HG03064 (cell line): Measurements from ENCODE around the gene TMEM121B.
"Not testable (repeated sequence)": the region's sequence is repeated elsewhere in the genome, so short reads cannot be mapped to it uniquely, and the experiment has no call there.

ENCODE experiments used
- ATAC-seq: cut with Tn5 transposase; IDR thresholded peaks from one replicate; pipeline ENCODE4 v1.9.1; 2021; ENCODE audit warnings: low read depth; ENCODE audit not compliant: unreplicated experiment

TMEM121B gene

DNA sequence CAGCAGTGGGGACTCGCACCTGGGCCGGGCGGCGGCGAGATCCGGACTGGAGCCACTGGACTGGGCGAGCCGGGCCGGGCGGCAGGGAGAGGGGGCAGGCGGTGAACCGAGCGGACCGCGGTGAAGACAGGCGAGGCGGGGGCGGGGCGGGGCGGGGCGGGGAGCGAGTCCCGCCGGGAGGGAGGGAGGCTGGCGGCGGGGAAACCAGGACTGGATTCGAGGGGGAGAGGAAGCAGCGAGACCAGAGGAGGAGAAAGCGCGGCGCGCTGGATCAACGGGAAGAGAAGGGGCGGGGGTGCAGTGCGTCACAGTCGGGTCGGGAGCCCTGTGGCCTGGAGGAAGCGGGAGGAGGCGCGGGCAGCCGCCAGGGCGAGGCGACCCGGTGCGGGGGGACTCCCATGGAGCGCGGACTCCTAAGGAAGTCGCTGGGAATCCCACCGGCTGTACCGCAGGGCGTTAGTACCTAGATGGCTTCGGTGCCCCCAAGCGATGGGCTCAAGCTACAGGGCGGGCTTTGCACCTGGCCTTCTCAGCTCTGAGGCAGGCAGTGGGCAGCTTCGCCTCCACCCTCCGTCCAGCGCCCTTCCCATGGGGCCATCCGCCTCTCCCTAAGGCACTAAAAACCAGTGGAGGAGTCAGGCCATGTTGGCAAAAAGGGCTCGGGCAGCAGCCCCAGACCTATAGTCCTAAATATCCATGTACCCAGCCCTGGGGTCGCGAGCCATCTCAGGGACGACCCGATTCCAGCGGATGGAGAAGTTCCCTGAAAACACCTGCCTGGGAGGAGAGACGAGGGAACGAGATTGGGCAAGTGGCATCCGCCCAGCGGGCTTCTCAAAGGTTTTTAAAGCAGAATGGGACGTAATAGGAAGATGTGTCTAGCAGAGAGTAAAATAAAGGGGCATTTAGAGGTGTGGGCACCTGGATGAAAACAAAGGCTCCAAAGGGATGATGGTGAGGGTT lies at the start of gene TMEM121B:
Gene TMEM121B (minus strand): TSS at position 128 of the 963 bp plus-strand sequence. CDS start 233 bp downstream, outside the sequence.
- ATAC-seq = no peak

DNA sequence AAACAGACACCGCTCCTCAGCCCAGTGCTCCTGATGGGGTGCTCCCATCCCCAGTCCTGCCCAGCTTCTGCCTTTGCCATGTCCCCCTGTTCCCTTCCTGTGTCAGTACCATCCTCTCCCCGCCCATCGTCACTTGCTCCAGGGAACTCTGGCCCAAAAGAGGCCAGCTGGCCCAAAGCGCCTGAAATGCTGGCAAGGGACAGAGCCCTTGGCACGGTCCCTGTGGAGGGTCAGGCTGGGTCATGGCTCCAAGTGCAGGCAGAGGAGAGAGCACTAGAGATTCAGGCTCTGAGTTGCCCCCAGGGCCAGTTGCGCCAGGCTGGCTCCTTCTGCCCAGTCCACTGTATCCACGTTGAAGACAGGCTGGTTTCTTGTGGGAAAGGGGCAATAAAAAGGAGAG lies 46.3 kb upstream of the TMEM121B start:
- no peak for ATAC-seq

DNA sequence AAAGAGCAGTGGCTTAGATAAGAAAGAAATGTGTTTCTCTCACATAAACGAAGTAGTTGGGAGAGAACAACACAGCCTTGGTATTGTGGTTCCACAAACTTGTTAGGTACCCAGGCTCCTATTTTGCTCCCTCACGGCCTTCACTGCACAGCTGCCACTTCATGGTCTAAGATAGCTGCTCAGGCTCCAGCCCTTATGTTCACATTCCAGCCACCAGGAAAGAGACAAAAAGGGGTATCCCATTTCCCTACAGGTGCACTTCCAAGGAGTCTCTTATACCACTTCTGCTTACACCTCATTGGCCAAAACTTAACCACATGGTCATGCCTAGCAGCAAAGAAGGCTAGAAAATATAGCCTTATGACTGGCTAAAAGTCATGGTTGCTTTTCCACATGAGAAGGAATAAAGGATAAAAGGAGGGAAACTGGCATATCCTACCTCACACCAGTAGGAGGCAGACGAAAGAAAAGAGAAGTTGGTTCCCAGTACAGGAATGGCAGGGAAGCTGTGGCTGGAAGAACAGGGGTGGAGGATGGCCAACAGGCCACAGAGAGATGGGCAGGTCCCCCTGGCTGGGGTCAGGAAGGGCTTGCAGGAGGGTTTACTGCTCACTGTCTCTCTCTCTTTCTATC lies 43.3 kb upstream of the TMEM121B start:
- ATAC-seq = no peak

DNA sequence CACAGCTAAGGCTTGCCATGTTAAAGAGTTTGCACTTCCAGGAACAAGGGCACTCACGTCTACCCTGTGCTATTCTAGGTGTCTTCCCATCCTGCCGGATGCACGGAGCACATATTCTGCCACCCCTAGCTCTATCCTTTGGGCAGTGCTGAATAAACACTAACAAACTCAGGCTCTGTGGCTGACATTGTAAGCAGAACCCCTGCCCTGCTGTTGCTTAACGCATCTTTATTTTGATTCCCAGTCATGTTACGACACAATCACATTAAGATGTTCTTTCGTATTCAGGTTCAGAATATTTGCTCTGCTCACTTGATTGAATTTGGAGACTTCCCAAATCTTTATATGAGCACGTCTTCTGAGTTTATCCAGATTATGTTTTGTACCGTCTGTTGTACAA lies 41.6 kb upstream of the TMEM121B start:
- ATAC-seq = no peak

DNA sequence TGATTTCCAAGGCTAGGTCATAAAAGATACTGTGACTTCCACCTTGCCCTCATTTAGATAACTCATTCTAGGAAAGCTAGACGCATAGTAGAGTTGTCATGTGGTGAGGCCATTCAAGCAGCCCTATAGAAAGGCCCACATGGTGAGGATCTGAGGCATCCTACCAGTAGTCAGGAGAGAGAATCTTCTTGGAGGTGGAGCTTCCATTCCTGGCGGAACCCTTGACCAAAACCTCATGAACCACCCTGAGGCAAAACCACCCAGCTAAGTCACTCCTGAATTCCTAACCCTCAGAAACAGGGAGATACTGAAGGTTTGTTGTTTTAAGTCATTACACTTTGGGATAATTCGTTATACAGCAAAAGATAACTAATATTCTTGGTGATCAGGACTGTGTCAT lies 40.8 kb upstream of the TMEM121B start:
- no peak for ATAC-seq

DNA sequence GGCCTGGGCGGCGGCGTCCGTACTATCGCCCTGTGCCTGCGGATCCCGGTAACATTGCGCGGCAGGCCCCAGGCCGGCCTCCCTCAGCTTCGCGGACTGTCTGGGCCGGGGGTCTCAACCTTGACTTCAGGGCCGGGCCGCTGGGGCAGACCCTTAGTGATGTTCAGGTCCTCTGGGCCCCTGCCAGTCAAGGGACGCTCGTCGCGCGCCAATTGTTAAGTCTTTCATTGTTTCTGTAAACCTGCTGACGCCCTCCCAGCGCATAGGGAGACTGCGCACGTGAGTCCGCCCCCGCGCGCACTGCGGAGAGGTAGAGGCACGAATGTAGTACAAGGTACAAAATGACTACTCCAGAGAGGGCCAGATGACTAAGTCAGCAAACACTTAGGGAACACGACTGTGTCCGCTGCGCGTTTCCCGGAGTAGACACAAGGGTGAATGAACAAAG lies 38.4 kb upstream of the TMEM121B start:
- peak; percentile 23 for ATAC-seq

DNA sequence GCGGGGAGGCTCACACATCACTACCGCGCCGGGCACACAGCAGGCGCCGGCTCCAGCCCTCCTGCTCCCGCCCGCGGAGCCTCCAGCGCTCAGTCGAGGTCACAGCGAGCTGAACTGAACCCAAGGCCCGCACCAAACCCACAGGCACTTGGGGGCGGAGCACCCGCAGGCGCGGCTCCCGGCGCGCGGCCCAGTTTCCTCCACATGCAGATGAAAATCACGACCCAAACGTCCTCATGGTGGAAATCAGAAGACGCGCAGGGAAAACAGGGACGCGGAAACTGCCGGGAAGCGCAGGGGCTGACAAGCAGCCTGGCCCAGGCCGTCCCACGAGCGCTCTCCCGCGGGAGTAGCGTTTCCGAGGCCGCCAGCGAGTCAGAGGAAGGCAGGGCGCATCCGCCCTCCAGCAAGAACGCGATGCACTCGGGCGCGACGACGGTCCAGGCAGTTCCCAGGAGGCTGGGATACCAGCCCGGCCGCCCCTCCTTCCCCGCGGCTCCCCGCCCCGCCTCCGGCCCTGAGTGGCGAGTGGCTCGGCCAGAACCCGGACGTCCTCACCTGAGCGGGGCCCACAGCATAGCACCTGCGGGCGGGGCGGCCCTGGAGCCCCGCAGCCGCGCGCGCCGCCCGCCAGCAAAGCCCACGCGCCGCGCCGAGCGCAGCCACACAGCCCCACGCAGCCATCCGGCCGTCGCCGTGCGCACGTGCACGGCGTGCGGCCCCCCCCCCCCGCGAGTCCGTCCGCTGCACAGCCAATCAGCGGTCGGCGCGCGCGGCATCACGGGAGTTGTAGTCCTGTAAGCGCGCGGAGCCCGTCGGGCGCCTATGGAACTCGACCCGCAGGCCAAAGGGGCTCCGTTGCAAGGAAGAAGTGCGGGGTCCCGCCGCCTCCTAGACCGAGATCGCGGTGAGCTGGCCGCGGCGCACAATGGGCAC lies 37.7 kb upstream of the TMEM121B start, which contains the start of gene HDHD5:
Gene HDHD5 (minus strand): TSS at position 710 of the 936 bp plus-strand sequence. CDS start 26 bp downstream, at position 684.
- peak; percentile 73 for ATAC-seq

DNA sequence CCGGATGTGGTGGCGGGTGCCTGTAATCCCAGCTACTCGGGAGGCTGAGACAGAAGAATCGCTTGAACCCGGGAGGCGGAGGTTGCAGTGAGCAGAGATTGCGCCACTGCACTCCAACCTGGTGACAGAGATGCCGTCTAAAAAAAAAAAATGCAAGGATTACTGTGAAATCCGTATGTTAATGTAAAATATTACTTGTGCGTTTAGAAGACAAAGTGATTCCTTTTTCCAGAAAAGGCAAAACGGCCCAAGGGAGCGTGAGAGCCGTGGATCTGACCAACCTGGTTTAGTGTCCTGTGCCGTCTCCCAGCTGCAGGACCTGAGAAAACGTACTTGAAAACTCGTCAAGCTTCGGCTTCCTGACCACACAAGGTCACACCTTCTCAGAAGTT lies 37.0 kb upstream of the TMEM121B start:
- ATAC-seq = no peak

DNA sequence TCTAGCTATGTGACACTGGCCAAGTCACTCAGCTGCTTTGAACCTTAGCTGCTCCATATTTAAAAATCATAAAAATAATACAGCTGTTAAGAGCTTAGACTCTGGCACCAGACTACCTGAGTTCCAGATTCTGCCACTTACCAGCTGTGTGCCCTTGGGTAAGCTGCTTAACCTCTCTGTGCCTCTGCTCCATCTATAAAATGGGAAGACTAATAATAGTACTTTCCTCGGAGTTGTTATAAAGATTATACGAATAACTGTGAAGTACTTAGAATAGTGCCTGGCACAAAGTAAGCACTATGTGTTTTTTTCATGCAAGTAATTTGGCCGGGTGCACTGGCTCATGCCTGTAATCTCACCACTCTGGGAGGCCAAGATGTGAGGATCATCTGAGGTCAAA lies 36.6 kb upstream of the TMEM121B start:
- no peak for ATAC-seq

DNA sequence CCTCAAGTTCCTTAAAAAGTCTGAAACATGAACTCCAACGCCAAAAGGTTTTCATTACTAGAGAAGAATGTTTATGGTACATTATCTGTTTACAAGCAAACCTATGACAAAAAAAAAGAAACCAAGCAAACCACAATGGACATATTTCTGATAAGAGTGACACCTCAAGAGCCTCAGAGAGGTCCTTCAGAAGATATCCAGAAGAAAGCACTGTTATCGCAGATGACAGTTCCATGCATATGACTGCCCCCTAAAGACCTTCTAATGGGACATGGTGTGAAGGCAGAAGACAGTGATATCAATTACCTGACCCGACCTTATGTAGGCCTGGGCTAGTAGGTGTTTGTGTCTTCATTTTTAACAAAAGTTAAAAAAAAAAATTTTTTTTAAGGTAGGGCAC lies 34.8 kb upstream of the TMEM121B start:
- ATAC-seq = no peak

DNA sequence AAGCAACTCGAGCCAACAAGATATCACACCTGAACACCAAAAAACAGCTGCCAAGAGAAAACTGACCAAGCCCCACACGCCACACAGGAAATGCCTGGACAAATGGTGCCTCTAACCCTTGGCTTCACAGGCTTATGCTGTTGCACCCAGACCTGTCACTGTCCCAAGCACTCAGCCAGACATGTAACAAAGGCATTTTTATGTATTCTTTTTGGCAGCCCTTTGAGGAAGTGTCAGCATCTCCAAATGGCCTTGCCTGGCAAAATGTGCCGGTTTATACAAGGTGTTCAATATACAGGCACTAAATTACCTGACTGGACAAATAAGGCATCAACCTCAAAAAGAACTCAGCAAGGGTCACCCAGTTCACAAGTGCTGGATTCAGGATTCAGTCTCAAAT lies 31.8 kb upstream of the TMEM121B start:
- ATAC-seq = no peak

DNA sequence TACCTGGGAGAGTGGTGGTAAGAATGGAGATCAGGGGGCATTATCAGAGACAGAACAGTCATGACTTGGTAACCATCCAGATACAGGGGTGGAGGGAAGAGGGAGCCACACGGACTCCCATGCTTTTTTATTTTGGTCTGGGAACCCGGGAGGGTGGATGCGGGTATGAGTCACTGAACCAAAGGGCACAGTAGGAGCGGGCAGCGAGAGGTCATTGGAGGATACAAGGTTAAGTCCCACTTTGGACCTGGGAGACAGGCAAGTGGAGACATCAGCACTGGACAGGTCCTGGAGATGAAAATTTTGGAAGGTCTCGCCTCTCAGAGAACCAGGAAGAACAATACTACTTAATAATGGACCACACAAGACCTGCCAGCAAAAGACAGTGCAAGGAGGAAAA lies 31.2 kb upstream of the TMEM121B start:
- ATAC-seq = no peak

DNA sequence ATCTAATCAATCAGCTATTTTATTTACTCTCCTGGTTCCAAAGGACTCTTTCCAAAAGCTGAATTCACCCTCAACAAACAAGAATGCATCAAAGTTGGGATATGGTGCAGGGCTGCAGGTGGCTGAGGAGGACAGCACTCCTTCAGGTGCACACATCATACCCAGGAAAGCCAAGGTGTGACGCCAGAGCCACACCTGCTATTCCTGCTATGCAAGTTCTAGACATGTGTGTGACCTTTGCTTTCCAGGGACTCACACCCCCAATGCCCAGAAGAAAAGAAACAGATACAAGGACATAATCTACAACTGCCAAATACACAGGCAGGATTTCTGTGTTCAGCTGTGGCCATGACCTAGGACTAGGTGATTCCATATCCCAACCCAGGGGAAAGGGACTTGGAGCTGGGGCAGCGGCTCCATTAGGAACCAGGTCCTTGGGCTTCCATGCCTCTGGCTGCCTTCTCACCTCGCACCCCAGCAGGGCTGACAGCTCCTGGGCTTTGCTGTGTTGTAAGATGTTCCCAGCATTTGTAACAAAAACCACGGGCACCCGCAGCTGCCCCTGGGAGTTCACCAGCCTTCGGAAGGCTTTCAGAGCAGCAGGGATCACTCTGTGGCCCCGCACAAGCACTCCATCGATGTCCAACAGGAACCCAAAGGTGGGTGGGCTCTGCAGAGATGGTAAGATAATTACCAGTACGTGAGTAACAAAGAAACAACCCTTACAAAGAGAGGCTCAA lies 28.1 kb upstream of the TMEM121B start:
- no peak for ATAC-seq

DNA sequence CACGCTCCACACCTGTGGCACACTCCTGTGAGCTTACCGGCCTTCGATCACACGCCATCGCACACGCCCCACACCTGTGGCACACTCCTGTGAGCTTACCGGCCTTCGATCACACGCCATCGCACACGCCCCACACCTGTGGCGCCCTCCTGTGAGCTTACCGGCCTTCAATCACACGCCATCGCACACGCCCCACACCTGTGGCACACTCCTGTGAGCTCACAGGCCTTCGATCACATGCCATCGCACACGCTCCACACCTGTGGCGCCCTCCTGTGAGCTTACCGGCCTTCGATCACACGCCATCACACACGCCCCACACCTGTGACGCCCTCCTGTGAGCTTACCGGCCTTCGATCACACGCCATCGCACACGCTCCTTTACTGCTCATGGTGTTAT lies 26.3 kb upstream of the TMEM121B start:
- not testable (repeated sequence) for ATAC-seq

DNA sequence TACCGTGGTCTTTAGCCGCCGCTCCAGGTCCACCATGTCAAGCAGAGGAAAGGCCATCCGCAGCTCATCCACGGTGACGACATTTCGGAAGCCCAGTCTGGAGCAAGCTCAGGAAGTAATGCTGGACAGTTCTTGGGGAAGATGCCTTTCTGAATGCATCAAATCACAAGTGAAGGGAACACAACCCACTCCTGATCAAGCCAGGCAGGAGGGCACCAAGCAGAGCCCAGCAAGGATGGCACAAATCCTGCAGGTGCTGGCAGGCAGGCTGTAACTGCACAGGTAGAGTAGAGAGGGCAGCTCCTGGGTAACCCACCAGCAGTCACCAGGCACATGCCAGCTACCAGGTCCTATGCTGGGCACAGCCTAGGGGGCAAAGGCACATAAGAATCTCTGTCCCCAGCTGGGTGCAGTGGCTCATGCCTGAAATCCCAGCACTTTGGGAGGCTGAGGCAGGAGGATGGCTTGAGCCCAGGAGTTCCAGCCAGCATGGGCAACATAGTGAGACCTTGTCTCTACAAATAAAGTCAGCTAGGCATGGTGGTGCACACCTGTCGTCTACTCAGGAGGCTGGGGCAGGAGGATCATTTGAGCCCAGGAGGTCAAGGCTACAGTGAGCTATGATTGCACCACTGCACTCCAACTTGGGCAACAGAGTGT lies 24.0 kb upstream of the TMEM121B start:
- no peak for ATAC-seq

DNA sequence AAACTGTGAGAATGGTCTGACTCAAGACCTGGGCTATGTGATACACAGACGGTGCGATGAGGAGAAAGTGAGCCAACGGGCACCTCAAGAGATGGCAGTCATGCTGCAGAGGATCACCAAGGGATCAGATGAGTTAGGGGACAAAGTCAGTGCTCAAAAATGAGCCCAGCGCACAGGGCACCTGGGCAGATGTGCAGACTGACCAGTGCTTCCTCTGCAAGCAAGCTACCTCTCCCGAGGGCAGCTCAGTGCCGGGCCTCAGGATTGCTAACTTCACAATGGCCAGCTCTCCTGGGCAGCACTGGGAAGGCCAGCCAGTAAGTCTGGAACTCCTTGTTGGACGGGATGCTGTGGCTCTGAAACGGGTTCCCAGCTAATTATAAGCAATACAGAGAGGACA lies 22.7 kb upstream of the TMEM121B start:
- no peak for ATAC-seq

DNA sequence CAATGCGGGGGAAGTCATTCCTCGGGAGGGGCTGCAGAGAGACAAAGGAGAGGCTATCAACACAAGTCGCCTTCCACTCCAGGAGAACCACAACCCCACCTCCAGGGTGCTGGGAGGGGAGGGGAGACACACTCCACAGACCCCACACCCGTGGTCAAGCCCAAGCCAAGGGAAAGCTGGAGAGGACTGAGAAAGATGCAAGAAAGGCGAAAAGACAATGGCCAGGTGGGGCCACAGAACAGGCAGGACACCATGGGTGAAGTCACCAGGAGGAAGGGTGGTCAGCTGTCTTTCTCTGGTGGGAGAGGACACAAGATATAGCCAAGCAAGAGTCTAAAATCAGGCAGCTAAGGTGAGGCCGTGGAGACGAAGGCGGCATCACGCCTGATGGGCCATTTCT lies 21.9 kb upstream of the TMEM121B start:
- ATAC-seq = no peak

DNA sequence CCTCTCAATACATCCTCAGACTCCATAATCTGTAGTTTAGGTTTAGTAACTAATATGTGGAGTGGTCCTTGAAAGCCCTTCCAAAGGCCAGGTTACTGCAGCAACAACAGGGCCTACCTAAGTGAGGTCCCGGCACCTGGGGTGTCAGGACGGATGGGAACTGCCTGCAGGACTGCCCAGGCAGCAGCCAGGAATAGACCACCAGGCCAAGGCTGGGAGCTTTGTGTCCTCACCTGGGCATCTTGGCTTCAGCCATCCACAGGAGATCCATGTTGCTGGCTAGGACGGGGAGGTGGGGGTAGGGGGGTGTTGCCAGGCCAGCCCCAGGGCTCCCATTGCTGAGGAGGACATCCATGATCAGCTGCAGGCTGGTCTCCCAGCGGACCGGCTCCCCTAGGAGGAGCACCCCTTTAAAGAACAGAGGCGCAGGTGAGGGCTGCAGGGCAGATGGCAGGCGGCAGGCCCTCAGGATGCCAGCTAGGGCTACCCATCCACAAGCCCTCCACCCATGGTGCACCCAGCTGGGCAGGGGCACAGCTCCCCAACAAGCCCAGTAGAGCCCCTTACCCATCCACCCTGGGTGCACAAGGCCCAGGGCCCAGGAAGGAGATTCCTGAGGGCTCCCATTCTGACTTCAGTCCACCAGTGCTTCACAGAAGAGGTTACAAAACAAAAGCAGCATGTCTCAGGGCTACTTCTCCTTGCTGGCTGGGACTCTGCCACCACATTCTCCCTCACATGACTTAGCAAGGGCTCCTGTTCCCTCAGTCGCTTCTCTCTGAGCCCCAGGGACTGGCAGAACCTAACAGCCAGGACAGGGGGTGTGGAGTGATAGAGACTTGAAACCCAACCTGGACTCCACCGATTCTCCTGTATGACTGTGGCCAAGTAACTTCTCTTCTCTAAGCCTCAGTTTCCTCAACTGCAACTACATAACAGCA lies 19.9 kb upstream of the TMEM121B start:
- ATAC-seq = no peak
